ENCODE measurements around the gene SPOCK3. TPM values are rescaled to one million over a fixed set of nuclear protein-coding genes. Genes with fewer than 3 reads are reported as not detected.

SPOCK3 gene
- total RNA-seq, 2 donors from 2014 or later: 18.1 to 22.8 TPM

- DNase-seq (ENCODE audit: low spot score): no peak
Observed at GRCh38 chr4:166687828-166688227, 546.5 kb downstream of the SPOCK3 start.

More at GRCh38 chr4:166687828-166688227, 546.5 kb downstream of the SPOCK3 start:
- intact Hi-C loops (cut with DNase I): no loop called here
- Histone ChIP-seq H3K4me1 (replicated peaks) (no peaks in the 10 kb centered on the region), H3K27me3 (replicated peaks; ENCODE audit: insufficient read depth) (no peaks in the 10 kb centered on the region), H3K9me3 (no peaks in the 10 kb centered on the region), H3K4me3 (no peak overlapping the region), H3K27ac (no peak overlapping the region), H3K36me3 (no peaks in the 10 kb centered on the region)
- no peak for TF ChIP-seq POLR2AphosphoS5 (IDR thresholded peaks at IDR 0.05)
- no peak for TF ChIP-seq POLR2A (IDR thresholded peaks at IDR 0.05)
- TF ChIP-seq CTCF (IDR thresholded peaks at IDR 0.05): no peak
- WGBS: 90% methylated on average over 1 of the region's 1 CpG

Small RNA genes lying within 50 kb of the gene (small RNA-seq; reads per million reads assigned to genes)
- 0 to 0.10 reads per million in 2 donors for gene RNA5SP171

Data from prostate gland (tissue), 2 donors.